Measurements from ENCODE around the gene CEP104. TPM values are rescaled to one million over a fixed set of nuclear protein-coding genes. Genes with fewer than 3 reads are reported as not detected.

Gene CEP104
- total and polyA plus RNA-seq, 4 donors = 7.5 to 23.2 (median 12.0) TPM

DNA sequence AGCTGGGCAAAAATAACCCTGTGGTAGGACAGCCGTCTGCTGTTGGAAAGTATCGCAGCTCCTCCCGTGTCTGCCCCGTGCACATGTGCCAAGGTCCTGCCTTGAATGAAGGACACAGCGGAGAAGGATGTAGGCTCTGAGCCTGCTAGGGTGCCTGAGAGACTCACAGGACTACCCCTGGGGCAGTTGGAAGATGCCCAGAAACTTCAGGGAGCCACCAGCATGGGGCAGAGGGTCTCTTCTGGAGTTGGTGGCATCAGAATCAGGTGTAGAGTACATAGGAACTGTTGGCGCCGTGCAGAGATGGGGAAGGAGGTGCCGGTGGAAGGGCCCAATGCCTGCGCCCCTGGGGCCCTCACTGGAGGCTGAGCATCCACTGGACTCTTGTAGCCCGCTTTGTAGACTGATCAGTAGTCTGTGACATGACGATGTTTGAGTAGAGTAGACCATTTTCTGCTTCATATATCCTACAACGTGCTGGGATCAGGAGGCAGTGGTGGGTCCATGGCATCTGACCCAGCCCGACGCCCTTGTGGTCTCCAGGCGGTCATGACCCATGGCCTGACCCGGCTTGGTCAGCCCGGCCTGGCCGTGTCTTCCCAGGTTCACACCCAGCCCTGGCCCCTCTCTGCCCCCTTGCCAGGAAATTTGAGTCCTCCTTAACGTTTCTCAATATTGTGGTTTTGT, 48.4 kb upstream of the CEP104 start:
- H3K9me3 ChIP-seq (ENCODE audit: control insufficient read depth in 4 of 4, low read length in 3 of 4) = no peaks in the 10 kb centered on the region
- WGBS = 93% methylated on average over 19 of the region's 19 CpGs
- H3K9ac ChIP-seq (ENCODE audit: low read depth in 1 of 2, low read length in 2 of 2) = no peak overlapping the region
- DNase-seq (ENCODE audit: low spot score) = no peak
- H3K27me3 ChIP-seq (ENCODE audit: control insufficient read depth in 4 of 4, insufficient read depth in 4 of 4, low read length in 3 of 4) = no peaks in the 10 kb centered on the region
- H3K4me3 ChIP-seq (ENCODE audit: low read depth in 1 of 3, low read length in 3 of 3) = no peak overlapping the region
- no peak for TF ChIP-seq NR2F2 (IDR thresholded peaks at IDR 0.05)
- TF ChIP-seq EGR1 (IDR thresholded peaks at IDR 0.05; ENCODE audit: low read depth in 2 of 2) = no peak
- TF ChIP-seq, protein P1, sequence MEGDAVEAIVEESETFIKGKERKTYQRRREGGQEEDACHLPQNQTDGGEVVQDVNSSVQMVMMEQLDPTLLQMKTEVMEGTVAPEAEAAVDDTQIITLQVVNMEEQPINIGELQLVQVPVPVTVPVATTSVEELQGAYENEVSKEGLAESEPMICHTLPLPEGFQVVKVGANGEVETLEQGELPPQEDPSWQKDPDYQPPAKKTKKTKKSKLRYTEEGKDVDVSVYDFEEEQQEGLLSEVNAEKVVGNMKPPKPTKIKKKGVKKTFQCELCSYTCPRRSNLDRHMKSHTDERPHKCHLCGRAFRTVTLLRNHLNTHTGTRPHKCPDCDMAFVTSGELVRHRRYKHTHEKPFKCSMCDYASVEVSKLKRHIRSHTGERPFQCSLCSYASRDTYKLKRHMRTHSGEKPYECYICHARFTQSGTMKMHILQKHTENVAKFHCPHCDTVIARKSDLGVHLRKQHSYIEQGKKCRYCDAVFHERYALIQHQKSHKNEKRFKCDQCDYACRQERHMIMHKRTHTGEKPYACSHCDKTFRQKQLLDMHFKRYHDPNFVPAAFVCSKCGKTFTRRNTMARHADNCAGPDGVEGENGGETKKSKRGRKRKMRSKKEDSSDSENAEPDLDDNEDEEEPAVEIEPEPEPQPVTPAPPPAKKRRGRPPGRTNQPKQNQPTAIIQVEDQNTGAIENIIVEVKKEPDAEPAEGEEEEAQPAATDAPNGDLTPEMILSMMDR (IDR thresholded peaks at IDR 0.05; ENCODE audit: low read depth, low read length, missing input control) = no peak
- TF ChIP-seq GABPA (IDR thresholded peaks at IDR 0.05 in 1 of 2, conservative IDR thresholded peaks at IDR 0.05 in 1 of 2) = no peak
- no peak for TF ChIP-seq HNF4A (conservative IDR thresholded peaks at IDR 0.05)
- TF ChIP-seq, protein P2, sequence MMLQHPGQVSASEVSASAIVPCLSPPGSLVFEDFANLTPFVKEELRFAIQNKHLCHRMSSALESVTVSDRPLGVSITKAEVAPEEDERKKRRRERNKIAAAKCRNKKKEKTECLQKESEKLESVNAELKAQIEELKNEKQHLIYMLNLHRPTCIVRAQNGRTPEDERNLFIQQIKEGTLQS (IDR thresholded peaks at IDR 0.05) = no peak
- TF ChIP-seq YY1 (IDR thresholded peaks at IDR 0.05) = no peak
- TF ChIP-seq, protein P3, sequence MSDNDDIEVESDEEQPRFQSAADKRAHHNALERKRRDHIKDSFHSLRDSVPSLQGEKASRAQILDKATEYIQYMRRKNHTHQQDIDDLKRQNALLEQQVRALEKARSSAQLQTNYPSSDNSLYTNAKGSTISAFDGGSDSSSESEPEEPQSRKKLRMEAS (IDR thresholded peaks at IDR 0.05) = no peak
- TF ChIP-seq JUND (IDR thresholded peaks at IDR 0.05) = no peak
- TF ChIP-seq, protein P4, sequence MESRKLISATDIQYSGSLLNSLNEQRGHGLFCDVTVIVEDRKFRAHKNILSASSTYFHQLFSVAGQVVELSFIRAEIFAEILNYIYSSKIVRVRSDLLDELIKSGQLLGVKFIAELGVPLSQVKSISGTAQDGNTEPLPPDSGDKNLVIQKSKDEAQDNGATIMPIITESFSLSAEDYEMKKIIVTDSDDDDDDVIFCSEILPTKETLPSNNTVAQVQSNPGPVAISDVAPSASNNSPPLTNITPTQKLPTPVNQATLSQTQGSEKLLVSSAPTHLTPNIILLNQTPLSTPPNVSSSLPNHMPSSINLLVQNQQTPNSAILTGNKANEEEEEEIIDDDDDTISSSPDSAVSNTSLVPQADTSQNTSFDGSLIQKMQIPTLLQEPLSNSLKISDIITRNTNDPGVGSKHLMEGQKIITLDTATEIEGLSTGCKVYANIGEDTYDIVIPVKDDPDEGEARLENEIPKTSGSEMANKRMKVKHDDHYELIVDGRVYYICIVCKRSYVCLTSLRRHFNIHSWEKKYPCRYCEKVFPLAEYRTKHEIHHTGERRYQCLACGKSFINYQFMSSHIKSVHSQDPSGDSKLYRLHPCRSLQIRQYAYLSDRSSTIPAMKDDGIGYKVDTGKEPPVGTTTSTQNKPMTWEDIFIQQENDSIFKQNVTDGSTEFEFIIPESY (IDR thresholded peaks at IDR 0.05) = no peak
- TF ChIP-seq, protein P5, sequence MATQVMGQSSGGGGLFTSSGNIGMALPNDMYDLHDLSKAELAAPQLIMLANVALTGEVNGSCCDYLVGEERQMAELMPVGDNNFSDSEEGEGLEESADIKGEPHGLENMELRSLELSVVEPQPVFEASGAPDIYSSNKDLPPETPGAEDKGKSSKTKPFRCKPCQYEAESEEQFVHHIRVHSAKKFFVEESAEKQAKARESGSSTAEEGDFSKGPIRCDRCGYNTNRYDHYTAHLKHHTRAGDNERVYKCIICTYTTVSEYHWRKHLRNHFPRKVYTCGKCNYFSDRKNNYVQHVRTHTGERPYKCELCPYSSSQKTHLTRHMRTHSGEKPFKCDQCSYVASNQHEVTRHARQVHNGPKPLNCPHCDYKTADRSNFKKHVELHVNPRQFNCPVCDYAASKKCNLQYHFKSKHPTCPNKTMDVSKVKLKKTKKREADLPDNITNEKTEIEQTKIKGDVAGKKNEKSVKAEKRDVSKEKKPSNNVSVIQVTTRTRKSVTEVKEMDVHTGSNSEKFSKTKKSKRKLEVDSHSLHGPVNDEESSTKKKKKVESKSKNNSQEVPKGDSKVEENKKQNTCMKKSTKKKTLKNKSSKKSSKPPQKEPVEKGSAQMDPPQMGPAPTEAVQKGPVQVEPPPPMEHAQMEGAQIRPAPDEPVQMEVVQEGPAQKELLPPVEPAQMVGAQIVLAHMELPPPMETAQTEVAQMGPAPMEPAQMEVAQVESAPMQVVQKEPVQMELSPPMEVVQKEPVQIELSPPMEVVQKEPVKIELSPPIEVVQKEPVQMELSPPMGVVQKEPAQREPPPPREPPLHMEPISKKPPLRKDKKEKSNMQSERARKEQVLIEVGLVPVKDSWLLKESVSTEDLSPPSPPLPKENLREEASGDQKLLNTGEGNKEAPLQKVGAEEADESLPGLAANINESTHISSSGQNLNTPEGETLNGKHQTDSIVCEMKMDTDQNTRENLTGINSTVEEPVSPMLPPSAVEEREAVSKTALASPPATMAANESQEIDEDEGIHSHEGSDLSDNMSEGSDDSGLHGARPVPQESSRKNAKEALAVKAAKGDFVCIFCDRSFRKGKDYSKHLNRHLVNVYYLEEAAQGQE (IDR thresholded peaks at IDR 0.05) = no peak
- no peak for TF ChIP-seq HNF4G (IDR thresholded peaks at IDR 0.05)
- no peak for TF ChIP-seq TAF1 (conservative IDR thresholded peaks at IDR 0.05)
- no peak for TF ChIP-seq SP1 (IDR thresholded peaks at IDR 0.05)
- TF ChIP-seq FOXA2 (IDR thresholded peaks at IDR 0.05) = no peak
- H3K4me1 ChIP-seq (ENCODE audit: control insufficient read depth in 4 of 4, insufficient read depth in 4 of 4, low read length in 3 of 4) = peaks cover 9 to 33% (median 26%) of the 10 kb centered on the region in 4 donors
- H3K27ac ChIP-seq (ENCODE audit: low read depth in 1 of 2, low read length in 2 of 2) = no peak overlapping the region
- H3K36me3 ChIP-seq (ENCODE audit: control insufficient read depth in 4 of 4, insufficient read depth in 3 of 4, low read depth in 1 of 4, low read length in 3 of 4) = no peaks in the 10 kb centered on the region

DNA sequence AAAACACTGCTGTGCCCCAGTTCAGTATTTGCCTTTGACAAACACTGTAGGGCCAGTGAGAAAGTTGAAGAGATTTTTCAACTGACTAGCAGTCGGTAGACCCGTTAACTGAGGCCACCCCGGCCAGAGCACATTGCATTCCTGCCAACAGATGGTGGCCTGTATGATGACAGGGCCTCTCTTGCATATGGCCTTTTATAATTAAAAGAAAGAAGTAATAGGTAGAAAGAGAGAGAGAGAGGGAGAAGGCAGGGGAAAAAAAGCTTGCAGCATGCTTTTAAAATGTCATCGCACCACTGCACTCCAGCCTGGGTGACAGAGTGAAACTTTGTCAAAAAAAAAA, 47.8 kb upstream of the CEP104 start:
- no peak for DNase-seq (ENCODE audit: low spot score)
- no peak overlapping the region for H3K9ac ChIP-seq (ENCODE audit: low read depth in 1 of 2, low read length in 2 of 2)
- no peaks in the 10 kb centered on the region for H3K36me3 ChIP-seq (ENCODE audit: control insufficient read depth in 4 of 4, insufficient read depth in 3 of 4, low read depth in 1 of 4, low read length in 3 of 4)
- WGBS = 91% methylated on average over 4 of the region's 4 CpGs
- H3K9me3 ChIP-seq (ENCODE audit: control insufficient read depth in 4 of 4, low read length in 3 of 4) = no peaks in the 10 kb centered on the region
- peaks cover 9 to 33% (median 26%) of the 10 kb centered on the region in 4 donors for H3K4me1 ChIP-seq (ENCODE audit: control insufficient read depth in 4 of 4, insufficient read depth in 4 of 4, low read length in 3 of 4)
- H3K4me3 ChIP-seq (ENCODE audit: low read depth in 1 of 3, low read length in 3 of 3) = no peak overlapping the region
- H3K27me3 ChIP-seq (ENCODE audit: control insufficient read depth in 4 of 4, insufficient read depth in 4 of 4, low read length in 3 of 4) = no peaks in the 10 kb centered on the region
- H3K27ac ChIP-seq (ENCODE audit: low read depth in 1 of 2, low read length in 2 of 2) = no peak overlapping the region
- TF ChIP-seq, protein P3 (IDR thresholded peaks at IDR 0.05) = no peak
- TF ChIP-seq EGR1 (IDR thresholded peaks at IDR 0.05; ENCODE audit: low read depth in 2 of 2) (no peak), YY1 (IDR thresholded peaks at IDR 0.05) (no peak), TAF1 (conservative IDR thresholded peaks at IDR 0.05) (no peak), FOXA1 (IDR thresholded peaks at IDR 0.05) (no peak), HNF4G (IDR thresholded peaks at IDR 0.05) (no peak), GABPA (IDR thresholded peaks at IDR 0.05 in 1 of 2, conservative IDR thresholded peaks at IDR 0.05 in 1 of 2) (no peak), RXRA (IDR thresholded peaks at IDR 0.05) (no peak), RAD21 (IDR thresholded peaks at IDR 0.05) (no peak), HNF4A (conservative IDR thresholded peaks at IDR 0.05) (no peak), NR2F2 (IDR thresholded peaks at IDR 0.05) (no peak)
- TF ChIP-seq, protein P2 (IDR thresholded peaks at IDR 0.05) = no peak
- TF ChIP-seq, protein P1 (IDR thresholded peaks at IDR 0.05; ENCODE audit: low read depth, low read length, missing input control) = no peak

Measured in liver (tissue), 9 donors.